Tibial artery (tissue), 4 donors: ENCODE results near the gene FAM76B.

ENCODE experiments used
- DNase-seq, 2 donors: peaks; one replicate each; pipeline ENCODE4 v3.0.0-alpha.2; 2019
- H3K27ac ChIP-seq, 2 donors: fragments of 200-600 bp; sonication (generic) in 1 of 2; 1 replicate in 1 of 2; 2 replicates in 1 of 2; pipeline ENCODE4 v1.5.1; 2018 to 2019; ENCODE audit warnings: mild to moderate bottlenecking in 1 of 2
- H3K27me3 ChIP-seq, 2 donors: fragments of 200-600 bp; sonication (generic) in 1 of 2; one replicate each; pipeline versions ENCODE4 v1.5.1 to v1.6.0; 2016 to 2019
- H3K36me3 ChIP-seq, 3 donors: fragments of 200-600 bp; sonication (generic) in 2 of 3; one replicate each; pipeline ENCODE4 v1.5.1; 2016 to 2019; ENCODE audit warnings: mild to moderate bottlenecking in 2 of 3
- H3K4me1 ChIP-seq, 4 donors: fragments of 200-600 bp; sonication (generic) in 2 of 4; 1 replicate in 3 of 4; 2 replicates in 1 of 4; pipeline ENCODE4 v1.5.1; 2016 to 2019
- H3K4me3 ChIP-seq, 2 donors: fragments of 200-600 bp; sonication (generic) in 1 of 2; 1 replicate in 1 of 2; 2 replicates in 1 of 2; pipeline ENCODE4 v1.5.1; 2018 to 2019; ENCODE audit warnings: mild to moderate bottlenecking in 2 of 2
- H3K9me3 ChIP-seq, 3 donors: fragments of 200-600 bp; sonication (generic) in 1 of 3; one replicate each; pipeline ENCODE4 v1.5.1; 2016 to 2019
- CTCF ChIP-seq, 2 experiments: fragments of 200-600 bp in 1 of 2; fragments of 450-650 bp in 1 of 2; IDR thresholded peaks; one replicate each; pipeline ENCODE4 v1.5.1; 2017 to 2019; ENCODE audit warnings: antibody characterized with exemption in 2 of 2, mild to moderate bottlenecking in 1 of 2, moderate library complexity in 1 of 2
- intact Hi-C: fragments of 100-400 bp; cut with DNase I; formaldehyde crosslinking; loops from one replicate; pipeline ENCODE4 v1.15.0; 2023; ENCODE audit warnings: low total_unique reads

Gene FAM76B

GRCh38 chr11:95729462-95729861, 60.1 kb downstream of the FAM76B start:
- Histone ChIP-seq H3K9me3 (no peaks in the 10 kb centered on the region), H3K4me1 (peaks cover 0 to 28% (median 9%) of the 10 kb centered on the region in 4 donors), H3K4me3 (no peak overlapping the region), H3K27ac (no peak overlapping the region), H3K36me3 (no peaks in the 10 kb centered on the region), H3K27me3 (no peaks in the 10 kb centered on the region)
- intact Hi-C loops = no loop called here
- no peak for DNase-seq
- no peak for TF ChIP-seq CTCF (IDR thresholded peaks at IDR 0.05)

GRCh38 chr11:95728790-95729189, 60.8 kb downstream of the FAM76B start:
- no peak overlapping the region for H3K4me3 ChIP-seq
- intact Hi-C loops = no loop called here
- TF ChIP-seq CTCF (IDR thresholded peaks at IDR 0.05) = no peak
- H3K27ac ChIP-seq = no peak overlapping the region
- peaks cover 0 to 21% (median 6%) of the 10 kb centered on the region in 4 donors for H3K4me1 ChIP-seq
- no peaks in the 10 kb centered on the region for H3K36me3 ChIP-seq
- DNase-seq = no peak
- no peaks in the 10 kb centered on the region for H3K9me3 ChIP-seq
- no peaks in the 10 kb centered on the region for H3K27me3 ChIP-seq

- Histone ChIP-seq H3K36me3 (no peaks in the 10 kb centered on the region), H3K4me1 (peaks cover 0 to 16% (median 6%) of the 10 kb centered on the region in 4 donors), H3K27me3 (no peaks in the 10 kb centered on the region), H3K9me3 (no peaks in the 10 kb centered on the region), H3K4me3 (no peak overlapping the region), H3K27ac (peak overlapping the region in 1 of 2 donors; percentile 47)
- TF ChIP-seq CTCF (IDR thresholded peaks at IDR 0.05) = no peak
- no peak for DNase-seq
- intact Hi-C loops = no loop called here
Observed at GRCh38 chr11:95728094-95728493, 61.5 kb downstream of the FAM76B start.

GRCh38 chr11:95727620-95728019, 62.0 kb downstream of the FAM76B start:
- peaks cover 0 to 16% (median 6%) of the 10 kb centered on the region in 4 donors for H3K4me1 ChIP-seq
- no peaks in the 10 kb centered on the region for H3K27me3 ChIP-seq
- no peaks in the 10 kb centered on the region for H3K9me3 ChIP-seq
- TF ChIP-seq CTCF (IDR thresholded peaks at IDR 0.05) = no peak
- DNase-seq = no peak
- intact Hi-C loops = no loop called here
- peak overlapping the region; percentile 46 to 47 for H3K27ac ChIP-seq
- H3K4me3 ChIP-seq = peak overlapping the region; percentile 21 to 25
- H3K36me3 ChIP-seq = no peaks in the 10 kb centered on the region

GRCh38 chr11:95727111-95727510, 62.5 kb downstream of the FAM76B start:
- Histone ChIP-seq H3K9me3 (no peaks in the 10 kb centered on the region), H3K4me1 (peaks cover 0 to 16% (median 6%) of the 10 kb centered on the region in 4 donors), H3K4me3 (peak overlapping the region in 1 of 2 donors; percentile 21), H3K36me3 (no peaks in the 10 kb centered on the region), H3K27ac (peak overlapping the region; percentile 46 to 47), H3K27me3 (no peaks in the 10 kb centered on the region)
- no peak for TF ChIP-seq CTCF (IDR thresholded peaks at IDR 0.05)
- no peak for DNase-seq
- intact Hi-C loops = no loop called here

GRCh38 chr11:95725196-95725595, 64.4 kb downstream of the FAM76B start:
- no peak overlapping the region for H3K4me3 ChIP-seq
- intact Hi-C loops = no loop called here
- DNase-seq = no peak
- H3K27ac ChIP-seq = no peak overlapping the region
- H3K9me3 ChIP-seq = no peaks in the 10 kb centered on the region
- no peak for TF ChIP-seq CTCF (IDR thresholded peaks at IDR 0.05)
- H3K27me3 ChIP-seq = no peaks in the 10 kb centered on the region
- H3K4me1 ChIP-seq = peaks cover 0 to 16% (median 6%) of the 10 kb centered on the region in 4 donors
- no peaks in the 10 kb centered on the region for H3K36me3 ChIP-seq
